ENCODE measurements around the gene PKP3.

- TF ChIP-seq CTCF (IDR thresholded peaks at IDR 0.05) (no peak), POLR2A (IDR thresholded peaks at IDR 0.05) (no peak)
Measured at GRCh38 chr11:445765-446588, 52.0 kb downstream of the PKP3 start.

All from testis (tissue), 2 donors.